Airway epithelial cell (primary cell): ENCODE measurements around the gene HSPB1. TPM values are rescaled to one million over a fixed set of nuclear protein-coding genes. Genes with fewer than 3 reads are reported as not detected.

Experiments used
- total RNA-seq: library from RNA; depleted of rRNA; stranded (reverse); fragments of >200 nt; gene quantifications from 2 replicates; pipeline ENCODE4 v1.2.3, GENCODE V29; 2015

Gene HSPB1
- 1,619 and 1,931 TPM in 2 replicates for total RNA-seq

DNA sequence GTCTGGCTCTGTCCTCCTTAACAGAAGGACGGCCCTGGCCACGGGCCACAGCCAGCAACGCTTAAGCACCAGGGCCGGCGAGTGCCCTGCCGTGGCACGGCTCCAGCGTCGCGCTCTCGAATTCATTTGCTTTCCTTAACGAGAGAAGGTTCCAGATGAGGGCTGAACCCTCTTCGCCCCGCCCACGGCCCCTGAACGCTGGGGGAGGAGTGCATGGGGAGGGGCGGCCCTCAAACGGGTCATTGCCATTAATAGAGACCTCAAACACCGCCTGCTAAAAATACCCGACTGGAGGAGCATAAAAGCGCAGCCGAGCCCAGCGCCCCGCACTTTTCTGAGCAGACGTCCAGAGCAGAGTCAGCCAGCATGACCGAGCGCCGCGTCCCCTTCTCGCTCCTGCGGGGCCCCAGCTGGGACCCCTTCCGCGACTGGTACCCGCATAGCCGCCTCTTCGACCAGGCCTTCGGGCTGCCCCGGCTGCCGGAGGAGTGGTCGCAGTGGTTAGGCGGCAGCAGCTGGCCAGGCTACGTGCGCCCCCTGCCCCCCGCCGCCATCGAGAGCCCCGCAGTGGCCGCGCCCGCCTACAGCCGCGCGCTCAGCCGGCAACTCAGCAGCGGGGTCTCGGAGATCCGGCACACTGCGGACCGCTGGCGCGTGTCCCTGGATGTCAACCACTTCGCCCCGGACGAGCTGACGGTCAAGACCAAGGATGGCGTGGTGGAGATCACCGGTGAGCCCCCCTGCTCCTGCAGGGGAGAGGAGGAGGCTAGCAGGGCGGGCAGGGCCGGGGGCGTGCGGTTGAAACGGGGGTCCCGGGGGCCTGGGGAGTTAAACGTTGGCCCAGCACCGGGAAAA, at the start of gene HSPB1:
TSS of gene HSPB1 (plus strand) at position 327 of the 855 bp plus-strand sequence. CDS start at position 367, 40 bp downstream.

Other genes starting within 250 kb of the HSPB1 start
- 0.19 and 0.85 TPM in 2 replicates for gene SRRM3, start 100.8 kb upstream of the HSPB1 start, total RNA-seq
- 68.9 and 78.9 TPM in 2 replicates for gene YWHAG, start 56.3 kb downstream of the HSPB1 start, total RNA-seq
- 3.9 and 4.3 TPM in 2 replicates for gene SSC4D, start 107.0 kb downstream of the HSPB1 start, total RNA-seq
- 2.5 and 9.3 TPM in 2 replicates for gene ZP3, start 122.3 kb downstream of the HSPB1 start, total RNA-seq
- 31.3 and 45.6 TPM in 2 replicates for gene DTX2, start 159.0 kb downstream of the HSPB1 start, total RNA-seq
- gene UPK3B, start 207.9 kb downstream of the HSPB1 start, total RNA-seq, result 1.6 and 3.0 TPM in 2 replicates
- 0.05 TPM in 1 of 2 replicates, not detected in the other for gene SPDYE16, start 240.6 kb downstream of the HSPB1 start, total RNA-seq